Endothelial cell of hepatic sinusoid (primary cell): Measurements from ENCODE around the gene TPO.
"Not testable (repeated sequence)": the region's sequence is repeated elsewhere in the genome, so short reads cannot be mapped to it uniquely, and the experiment has no call there.

Experiments used
- in situ Hi-C: cut with HindIII; loops from 2 replicates; pipeline ENCODE4 v1.10.0; 2017; ENCODE audit warnings: low sequenced_read_pairs

Gene TPO

GRCh38 chr2:1498176-1498575 lies 84.9 kb downstream of the TPO start:
- in situ Hi-C loops = no loop called here

DNA sequence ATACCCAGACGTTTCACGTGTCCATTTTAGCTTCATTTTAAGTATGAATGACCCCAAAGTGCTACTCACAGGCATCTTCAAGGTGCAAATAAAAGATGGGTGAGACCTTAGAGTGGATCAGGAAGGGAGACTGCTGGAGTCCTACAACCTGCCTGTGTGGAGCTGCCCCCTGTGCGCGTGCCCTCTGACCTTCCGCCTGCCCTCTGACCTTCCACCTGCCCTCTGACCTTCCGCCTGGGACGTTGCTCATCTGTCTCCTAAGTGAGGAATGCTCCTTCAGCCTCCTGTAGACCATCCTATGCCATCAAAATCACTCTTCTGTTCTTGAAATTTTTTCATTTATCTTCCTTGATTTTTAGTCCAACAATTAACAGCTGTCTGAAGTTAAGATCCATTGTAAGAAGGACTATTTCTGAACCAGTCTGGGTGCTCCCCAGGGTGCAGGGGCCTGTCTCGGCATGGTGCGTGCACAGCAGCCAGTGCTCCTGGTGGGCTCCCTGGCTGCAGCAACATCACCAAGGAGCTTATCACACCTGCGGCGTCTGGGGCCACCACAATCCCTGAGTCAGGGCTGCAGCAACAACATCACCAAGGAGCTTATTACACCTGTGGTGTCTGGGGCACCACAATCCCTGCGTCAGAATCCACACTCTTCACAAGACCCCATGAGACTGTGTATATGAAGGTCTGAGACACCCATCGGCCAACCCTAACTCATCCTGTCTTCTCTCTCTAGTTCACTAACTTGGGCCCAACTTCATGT lies 86.0 kb downstream of the TPO start:
- in situ Hi-C loops = no loop called here

DNA sequence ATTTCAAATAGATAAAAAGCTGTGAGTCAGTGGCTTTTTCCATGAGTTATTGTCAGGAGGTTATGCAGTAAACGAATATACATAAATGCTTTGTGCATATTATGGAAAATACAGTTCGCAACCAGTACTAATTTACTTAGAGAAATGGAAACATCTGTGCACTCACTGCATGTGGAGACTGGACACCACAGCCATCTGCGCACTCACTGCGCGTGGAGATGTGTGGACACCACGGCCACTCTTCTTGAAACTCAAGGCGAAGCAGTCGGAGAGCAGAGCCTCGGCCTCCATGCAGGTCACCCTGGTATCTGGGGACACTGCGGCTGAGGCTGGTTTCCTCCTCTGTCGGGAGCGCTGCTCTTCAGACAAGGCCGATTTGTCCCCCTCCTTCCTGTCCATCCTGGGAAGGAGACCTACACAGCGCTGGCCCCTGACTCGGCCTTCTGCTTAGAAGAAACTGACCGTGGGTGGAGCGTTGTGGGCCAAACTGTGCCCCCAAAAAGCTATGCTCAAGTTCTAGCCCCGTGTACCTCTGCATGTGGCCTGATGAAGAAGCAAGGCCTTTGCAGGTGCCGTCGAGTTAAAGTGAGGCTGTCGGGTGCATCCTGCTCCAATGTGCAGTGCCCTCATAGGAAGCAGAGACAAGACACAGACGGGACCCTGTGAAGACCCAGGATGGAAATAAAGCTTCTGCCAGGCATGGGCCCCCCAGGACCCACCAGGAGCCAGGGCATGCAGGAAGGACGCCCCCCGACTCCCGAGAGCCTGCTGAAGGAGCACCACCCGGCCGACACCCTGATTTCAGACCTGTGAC lies 88.0 kb downstream of the TPO start:
- in situ Hi-C loops = no loop called here

DNA sequence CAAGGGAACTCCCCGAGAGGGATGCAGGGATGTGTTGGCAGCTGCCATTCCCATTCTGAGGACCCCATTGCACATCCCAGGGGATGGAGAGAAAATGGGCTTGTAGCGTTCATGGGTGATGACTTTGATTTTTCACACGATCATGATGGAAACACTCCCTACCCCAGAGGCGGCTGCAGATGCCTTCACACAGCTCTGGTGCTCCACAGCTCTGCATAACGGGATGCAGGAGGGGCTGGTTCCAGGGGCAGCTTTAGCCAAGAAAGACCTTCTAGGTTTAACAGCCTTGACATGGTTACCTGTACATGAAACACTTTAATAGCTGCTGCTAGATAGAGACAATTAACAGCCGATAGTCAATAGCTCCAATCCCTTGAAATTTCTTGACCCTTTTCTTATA lies 88.7 kb downstream of the TPO start:
- in situ Hi-C loops = no loop called here

DNA sequence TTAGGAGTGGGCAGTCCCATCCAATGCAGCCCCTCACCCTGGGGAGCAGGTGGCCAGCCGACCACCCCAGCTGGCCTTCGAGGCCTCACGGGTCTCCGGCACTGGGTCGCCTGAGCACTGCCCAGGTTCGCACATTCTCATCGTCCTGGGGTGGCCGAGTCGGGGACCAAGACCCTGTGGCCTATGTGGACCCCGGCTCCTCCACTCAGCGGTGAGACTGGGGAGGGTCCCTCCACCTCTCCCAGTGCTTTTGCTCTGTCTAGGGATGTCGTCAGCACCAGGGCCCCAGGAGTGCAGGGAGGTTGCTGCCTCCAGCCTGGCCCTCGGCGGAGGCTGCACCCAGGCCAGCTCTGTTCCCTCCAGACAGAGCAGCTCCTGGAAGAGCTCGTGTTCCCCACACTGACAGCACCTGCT lies 89.6 kb downstream of the TPO start:
- in situ Hi-C loops = no loop called here

GRCh38 chr2:1503471-1504310 lies 90.4 kb downstream of the TPO start:
- in situ Hi-C loops = no loop called here

DNA sequence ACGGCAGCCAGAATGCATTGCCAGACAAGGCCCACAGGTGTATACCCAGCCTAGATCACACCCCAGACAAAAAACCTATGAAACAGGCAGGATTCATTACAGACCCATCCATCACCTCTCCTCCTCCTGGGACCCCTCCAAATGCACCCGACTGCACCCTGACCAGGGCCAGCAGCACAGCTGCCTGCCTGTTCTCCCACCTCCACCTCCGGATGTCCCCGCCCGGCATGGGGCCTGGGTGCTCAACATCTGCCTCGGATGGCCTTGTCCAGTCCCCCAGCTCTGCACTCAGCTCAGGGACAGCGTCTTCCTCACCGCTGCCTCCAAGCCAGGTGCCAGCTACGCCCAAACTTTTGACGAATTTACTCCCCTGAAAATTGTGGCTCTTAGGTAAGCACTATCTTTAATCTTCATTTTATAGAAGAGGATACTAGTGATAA lies 91.1 kb downstream of the TPO start:
- in situ Hi-C loops = no loop called here

- in situ Hi-C loops = no loop called here
These were observed 91.8 kb downstream of the TPO start for GRCh38 chr2:1505031-1505441.

DNA sequence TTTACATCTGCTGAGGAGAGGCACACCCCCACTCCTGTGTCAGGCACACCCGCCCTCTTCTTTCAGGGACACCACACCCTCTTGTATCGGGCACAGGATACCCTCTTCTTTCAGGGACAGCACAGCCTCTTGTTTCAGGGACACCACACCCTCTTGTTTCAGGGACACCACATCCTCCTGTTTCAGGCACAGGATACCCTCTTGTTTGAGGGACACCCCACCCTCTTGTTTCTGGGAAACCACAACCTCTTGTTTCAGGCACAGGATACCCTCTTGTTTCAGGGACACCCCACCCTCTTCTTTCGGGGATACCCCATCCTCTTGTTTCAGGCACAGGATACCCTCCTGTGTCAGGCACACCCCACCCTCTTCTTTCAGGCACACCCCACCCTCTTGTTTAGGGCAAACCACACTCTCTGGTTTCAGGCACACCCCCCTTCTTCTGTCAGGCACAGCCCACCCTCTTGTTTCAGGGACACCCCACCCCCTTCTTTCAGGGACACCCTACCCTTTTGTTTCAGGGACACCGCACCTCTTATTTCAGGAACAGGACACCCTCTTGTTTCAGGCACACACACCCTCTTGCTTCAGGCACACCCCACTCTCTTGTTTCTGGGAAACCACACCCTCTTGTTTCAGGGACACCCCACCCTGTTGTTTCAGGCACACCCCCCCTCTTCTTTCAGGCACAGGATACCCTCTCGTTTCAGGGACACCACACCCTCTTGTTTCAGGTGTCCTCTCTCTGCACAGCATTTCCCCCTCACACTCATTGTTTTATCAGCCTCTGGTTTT lies 96.2 kb downstream of the TPO start:
- in situ Hi-C loops = no loop called here

GRCh38 chr2:1510176-1510575 lies 96.9 kb downstream of the TPO start:
- in situ Hi-C loops = no loop called here

DNA sequence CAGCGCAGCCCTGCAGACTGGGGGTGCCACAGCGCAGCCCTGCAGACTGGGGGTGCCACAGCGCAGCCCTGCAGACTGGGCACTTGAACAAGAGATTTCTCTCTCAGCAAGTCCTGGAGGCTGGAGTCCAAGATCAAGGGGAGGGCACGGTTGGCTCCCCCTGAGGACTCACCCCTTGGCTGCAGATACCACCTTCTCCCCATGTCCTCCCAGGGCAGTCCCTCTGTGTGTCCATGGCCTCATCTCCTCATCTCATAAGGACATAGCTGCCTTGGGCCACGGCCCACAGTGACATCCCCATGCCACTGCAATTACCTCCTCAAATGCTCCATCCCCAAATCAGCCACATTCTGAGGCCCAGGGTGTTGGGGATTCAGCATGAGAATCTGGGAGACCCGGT lies 98.2 kb downstream of the TPO start:
- in situ Hi-C loops = no loop called here

- in situ Hi-C loops = no loop called here
These were observed 99.3 kb downstream of the TPO start for GRCh38 chr2:1512321-1513289.

- in situ Hi-C loops = no loop called here
These were observed 101.3 kb downstream of the TPO start for GRCh38 chr2:1514391-1515072.

DNA sequence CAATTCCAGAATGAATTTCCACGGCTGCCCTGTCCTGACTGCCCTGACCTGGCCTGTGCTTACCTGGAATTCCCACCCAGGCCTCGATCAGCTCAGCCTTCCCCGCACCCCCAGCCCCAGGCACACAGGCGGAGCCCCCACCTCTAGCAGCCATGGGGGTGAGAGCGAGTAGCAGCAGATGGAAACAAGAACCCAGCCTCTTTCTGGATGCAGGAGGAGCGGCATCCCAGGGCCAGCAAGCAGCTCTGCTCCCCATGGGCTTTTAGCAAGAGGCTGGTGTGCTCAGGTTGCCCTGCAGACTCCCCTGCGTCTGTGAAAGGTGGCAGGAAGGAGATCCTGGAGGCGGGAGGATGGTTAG lies 101.8 kb downstream of the TPO start:
- in situ Hi-C loops = no loop called here

DNA sequence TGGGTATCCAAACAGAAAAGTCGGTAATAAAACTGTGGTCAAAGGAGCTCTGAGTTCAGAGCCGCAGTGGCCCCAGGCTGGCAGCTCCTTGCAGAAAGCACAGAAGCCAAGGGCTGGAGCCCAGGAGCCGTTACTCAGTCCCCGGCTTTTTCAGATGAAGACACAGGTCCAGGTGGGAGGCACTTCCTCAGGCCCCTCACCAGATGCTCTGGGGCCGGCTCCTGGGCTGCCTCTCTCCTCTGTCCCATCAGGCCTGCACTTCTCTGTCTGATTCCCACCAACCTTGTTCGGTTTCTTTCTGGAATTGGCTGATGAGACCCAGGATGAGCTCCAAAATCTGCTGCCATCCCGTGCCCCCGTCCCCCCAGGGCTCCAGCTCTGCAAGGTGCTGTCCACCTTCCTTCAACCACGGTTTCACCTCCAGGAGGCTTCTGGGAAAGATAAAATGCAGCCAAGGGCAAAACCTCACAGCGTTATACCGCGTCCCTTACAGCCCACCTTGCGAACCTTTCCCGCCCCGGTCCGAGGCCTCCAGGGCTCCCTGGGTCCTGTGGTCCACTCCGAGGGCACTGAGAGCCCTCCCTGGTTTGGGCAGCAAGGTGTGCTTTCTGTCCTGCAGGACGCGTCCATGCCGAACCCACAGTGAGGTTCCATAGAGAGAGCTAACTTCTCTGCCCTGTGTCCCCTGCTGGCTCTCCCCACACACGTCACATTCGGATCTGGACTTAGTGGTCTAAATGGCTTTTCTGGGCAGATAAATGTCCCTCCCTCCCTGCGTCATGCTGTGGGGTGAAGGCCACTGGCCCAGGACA lies 102.9 kb downstream of the TPO start:
- in situ Hi-C loops = no loop called here

DNA sequence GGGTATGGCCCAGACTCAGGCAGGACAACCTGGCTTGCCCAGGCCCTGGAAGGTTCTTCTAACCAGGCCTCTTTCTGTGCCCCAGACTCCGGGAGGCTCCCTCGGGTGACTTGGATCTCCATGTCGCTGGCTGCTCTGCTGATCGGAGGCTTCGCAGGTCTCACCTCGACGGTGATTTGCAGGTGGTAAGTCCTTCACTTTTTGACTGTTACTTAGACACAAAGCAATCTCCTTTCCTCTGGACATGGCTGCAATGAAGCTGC lies 103.5 kb downstream of the TPO start:
- in situ Hi-C loops = no loop called here

- in situ Hi-C loops = not testable (repeated sequence)
These were observed 104.0 kb downstream of the TPO start for GRCh38 chr2:1517291-1517690.

DNA sequence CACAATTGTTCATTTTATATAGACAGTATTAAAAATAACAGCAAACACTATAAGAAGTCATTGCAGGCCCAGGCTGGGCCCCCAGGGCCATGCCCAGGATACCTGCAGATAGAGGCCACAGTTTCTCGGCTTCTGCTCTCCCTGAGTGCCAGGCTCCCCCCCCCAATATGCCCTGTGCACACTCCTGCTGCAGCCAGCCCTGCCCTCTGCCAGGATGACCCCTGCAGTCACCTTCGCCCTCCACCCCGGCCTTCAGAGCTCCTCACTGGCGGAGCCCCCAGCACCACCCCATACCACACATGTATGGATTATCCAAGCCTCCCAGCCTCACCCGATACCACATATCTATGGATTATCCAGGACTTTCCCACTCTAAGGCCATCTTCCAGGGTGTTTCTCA lies 104.5 kb downstream of the TPO start:
- in situ Hi-C loops = no loop called here
